AG09309 (cell line): ENCODE measurements around the gene UBR4.

Source experiments
- DNase-seq: peaks from one replicate; pipeline ENCODE4 v3.0.0-alpha.2; 2010; ENCODE audit warnings: low read depth
- H3K4me3 ChIP-seq: 2 replicates; pipeline ENCODE4 v1.5.1; 2011; ENCODE audit warnings: mild to moderate bottlenecking, low read depth, low read length, moderate library complexity; ENCODE audit not compliant: control insufficient read depth
- CTCF ChIP-seq: IDR thresholded peaks from 2 replicates; pipeline ENCODE4 v1.5.1; 2011; ENCODE audit warnings: mild to moderate bottlenecking, low read depth, low read length, inconsistent platforms; ENCODE audit not compliant: insufficient read depth, control insufficient read depth; ENCODE audit errors: missing control alignments

Gene UBR4

DNA sequence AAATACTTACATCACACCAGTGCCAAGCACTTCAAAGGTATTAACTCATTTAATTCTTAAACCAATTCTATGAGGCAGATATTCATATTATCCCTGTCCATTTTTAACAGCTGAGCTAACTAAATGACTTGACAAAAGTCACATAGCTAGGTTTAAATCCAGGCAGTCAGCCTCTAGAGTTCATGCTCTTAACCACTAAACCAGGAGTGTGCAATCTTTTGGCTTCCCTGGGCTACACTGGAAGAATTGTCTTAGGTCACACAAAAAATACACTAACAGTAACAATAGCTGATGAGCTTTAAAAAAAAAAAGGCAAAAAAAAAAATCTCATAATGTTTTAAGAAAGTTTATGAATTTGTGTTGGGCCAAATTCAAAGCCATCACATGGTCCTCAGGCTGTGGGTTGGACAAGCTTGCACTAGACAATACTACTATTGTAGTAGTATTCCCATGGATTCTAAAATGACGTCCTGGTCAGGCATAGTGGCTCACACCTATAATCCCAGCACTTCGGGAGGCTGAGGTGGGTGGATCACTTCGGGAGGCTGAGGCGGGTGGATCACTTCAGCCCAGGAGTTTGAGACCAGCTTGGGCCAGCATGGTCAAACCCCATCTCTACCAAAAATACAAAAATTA lies 10.0 kb downstream of the UBR4 start:
- no peak overlapping the region for H3K4me3 ChIP-seq
- DNase-seq = no peak
- no peak for TF ChIP-seq CTCF

GRCh38 chr1:19199329-19199968 lies 10.6 kb downstream of the UBR4 start:
- no peak for DNase-seq
- no peak overlapping the region for H3K4me3 ChIP-seq
- no peak for TF ChIP-seq CTCF

GRCh38 chr1:19198820-19199219 lies 11.2 kb downstream of the UBR4 start:
- no peak overlapping the region for H3K4me3 ChIP-seq
- TF ChIP-seq CTCF = no peak
- DNase-seq = no peak

DNA sequence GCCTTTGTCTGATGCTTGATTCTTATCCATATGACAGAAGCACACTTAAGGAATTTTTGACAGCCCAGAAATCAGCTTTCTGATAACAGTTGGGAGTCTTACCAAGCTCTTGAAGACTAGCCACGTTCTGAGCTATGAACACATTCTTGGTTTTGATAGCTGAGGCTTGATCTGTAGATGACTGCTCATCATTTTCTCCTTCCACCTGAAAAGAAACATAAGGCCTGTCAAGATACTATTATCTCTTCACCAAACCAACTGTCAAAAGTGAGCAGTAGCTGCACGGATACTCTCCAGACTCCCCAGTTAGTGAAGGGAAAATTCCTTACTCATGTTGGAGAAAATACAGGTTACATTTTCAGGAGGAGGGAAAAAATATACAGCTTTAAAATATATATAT lies 12.2 kb downstream of the UBR4 start:
- no peak for DNase-seq
- no peak for TF ChIP-seq CTCF

DNA sequence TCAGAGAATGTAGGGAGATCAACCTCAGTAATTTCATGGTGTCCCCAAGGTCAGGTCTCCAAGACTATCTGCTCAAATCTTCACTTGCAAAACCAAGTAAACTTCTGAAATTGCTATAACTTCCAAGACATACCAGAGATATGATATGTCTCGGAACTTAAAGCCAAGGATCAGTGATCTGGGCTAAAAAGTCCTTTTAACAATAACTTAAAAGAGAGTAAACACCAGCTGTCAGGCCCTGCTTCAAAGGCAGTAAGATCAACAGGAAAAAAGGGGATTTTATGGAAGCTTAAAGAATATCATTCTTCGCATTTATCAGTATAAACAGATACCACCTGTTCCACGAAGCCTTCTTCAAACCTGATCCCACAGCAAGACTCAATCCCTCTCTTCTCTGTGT lies 13.7 kb downstream of the UBR4 start:
- no peak for DNase-seq
- H3K4me3 ChIP-seq = no peak overlapping the region
- no peak for TF ChIP-seq CTCF

More for the DNA sequence above, 12.2 kb downstream of the UBR4 start:
- no peak overlapping the region for H3K4me3 ChIP-seq

DNA sequence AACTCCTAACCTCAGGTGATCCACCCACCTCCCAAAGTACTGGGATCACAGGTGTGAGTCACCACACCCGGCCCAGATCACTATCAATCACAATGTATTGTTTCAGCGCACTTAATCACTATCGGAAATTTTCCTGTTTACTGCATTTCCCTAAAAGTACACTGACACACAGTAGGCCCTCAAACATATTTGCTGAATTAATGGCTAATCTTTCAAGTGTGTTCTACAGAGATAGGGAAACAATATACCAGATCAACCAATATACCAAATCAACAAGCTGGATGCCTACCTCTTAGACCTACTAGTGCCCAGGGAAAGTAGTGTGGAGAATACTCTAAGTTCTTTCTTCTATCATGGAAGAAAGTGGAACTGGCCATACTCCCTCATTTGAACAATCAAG lies 17.1 kb downstream of the UBR4 start:
- H3K4me3 ChIP-seq = no peak overlapping the region
- no peak for DNase-seq
- no peak for TF ChIP-seq CTCF
